HG03520 (cell line): Measurements from ENCODE around the gene RRAS.

Experiments used
- ATAC-seq: cut with Tn5 transposase; IDR thresholded peaks from one replicate; pipeline ENCODE4 v1.9.1; 2021; ENCODE audit warnings: mild to moderate bottlenecking, moderate library complexity; ENCODE audit not compliant: unreplicated experiment

RRAS gene

DNA sequence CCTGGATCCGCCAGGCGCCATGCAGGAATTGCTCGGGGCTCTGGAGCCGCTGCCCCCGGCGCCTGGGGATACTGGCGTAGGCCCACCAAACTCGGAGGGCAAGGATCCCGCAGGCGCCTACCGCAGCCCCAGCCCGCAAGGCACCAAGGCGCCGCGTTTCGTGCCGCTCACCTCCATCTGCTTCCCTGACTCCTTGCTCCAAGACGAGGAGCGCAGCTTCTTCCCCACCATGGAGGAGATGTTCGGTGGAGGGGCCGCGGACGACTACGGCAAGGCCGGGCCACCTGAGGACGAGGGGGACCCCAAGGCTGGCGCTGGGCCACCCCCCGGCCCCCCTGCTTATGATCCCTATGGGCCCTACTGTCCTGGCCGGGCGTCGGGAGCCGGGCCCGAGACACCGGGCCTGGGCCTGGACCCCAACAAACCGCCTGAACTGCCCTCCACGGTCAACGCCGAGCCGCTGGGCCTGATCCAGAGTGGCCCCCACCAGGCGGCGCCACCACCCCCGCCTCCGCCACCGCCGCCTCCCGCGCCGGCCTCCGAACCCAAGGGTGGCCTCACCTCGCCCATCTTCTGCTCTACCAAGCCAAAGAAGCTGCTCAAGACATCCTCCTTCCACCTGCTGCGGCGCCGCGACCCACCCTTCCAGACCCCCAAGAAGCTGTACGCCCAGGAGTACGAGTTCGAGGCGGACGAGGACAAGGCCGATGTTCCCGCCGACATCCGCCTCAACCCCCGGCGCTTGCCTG, 42.8 kb downstream of the RRAS start:
- ATAC-seq: no peak

DNA sequence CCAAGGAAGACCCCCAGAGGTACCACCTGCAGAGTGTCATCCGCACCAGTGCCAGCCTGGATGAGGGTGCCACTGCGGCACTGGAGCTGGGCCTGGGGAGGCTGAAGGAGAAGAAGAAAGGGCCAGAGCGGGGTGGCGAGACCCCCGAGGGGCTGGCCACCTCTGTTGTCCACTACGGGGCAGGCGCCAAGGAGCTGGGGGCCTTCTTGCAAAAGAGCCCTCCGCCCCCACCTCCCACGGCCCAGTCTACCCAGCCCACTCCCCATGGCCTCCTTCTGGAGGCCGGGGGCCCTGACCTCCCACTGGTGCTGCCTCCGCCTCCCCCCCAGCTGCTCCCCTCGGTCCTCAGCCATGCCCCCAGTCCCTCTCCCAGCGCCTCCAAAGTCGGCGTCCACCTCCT, 43.5 kb downstream of the RRAS start:
- no peak for ATAC-seq

GRCh38 chr19:49595819-49596404, 44.0 kb downstream of the RRAS start:
- ATAC-seq: no peak

DNA sequence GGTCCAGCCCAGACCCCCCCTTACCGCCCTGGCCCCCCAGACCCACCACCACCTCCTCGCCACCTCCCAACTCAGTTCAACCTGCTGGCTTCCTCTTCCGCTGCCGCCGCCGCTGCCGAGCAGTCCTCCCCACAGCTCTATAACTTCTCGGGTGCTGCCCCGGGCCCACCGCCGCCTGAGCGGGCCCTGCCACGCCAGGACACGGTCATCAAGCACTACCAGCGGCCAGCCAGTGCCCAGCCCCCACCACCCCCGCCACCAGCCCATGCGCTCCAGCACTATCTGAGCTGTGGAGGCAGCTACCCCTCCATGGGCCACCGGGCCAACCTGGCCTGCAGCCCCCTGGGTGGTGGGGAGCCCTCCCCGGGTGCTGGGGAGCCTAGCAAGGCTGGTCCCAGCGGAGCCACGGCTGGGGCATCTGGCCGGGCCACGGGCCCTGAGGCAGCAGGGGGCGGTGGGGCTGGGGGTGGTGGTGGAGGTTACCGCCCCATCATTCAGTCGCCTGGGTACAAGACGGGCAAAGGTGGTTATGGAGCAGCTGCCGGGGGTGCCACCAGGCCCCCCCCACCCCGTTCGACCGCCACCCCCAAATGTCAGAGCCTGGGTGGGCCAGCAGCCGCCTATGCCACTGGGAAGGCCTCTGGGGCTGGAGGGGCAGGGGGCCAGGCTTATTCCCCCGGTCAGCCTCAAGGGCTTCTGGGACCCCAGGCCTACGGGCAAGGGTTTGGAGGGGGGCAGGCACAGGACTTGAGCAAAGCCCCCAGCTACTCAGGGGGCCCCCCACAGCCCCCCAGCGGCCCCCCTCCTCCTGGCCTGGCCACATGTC, 44.7 kb downstream of the RRAS start:
- no peak for ATAC-seq

DNA sequence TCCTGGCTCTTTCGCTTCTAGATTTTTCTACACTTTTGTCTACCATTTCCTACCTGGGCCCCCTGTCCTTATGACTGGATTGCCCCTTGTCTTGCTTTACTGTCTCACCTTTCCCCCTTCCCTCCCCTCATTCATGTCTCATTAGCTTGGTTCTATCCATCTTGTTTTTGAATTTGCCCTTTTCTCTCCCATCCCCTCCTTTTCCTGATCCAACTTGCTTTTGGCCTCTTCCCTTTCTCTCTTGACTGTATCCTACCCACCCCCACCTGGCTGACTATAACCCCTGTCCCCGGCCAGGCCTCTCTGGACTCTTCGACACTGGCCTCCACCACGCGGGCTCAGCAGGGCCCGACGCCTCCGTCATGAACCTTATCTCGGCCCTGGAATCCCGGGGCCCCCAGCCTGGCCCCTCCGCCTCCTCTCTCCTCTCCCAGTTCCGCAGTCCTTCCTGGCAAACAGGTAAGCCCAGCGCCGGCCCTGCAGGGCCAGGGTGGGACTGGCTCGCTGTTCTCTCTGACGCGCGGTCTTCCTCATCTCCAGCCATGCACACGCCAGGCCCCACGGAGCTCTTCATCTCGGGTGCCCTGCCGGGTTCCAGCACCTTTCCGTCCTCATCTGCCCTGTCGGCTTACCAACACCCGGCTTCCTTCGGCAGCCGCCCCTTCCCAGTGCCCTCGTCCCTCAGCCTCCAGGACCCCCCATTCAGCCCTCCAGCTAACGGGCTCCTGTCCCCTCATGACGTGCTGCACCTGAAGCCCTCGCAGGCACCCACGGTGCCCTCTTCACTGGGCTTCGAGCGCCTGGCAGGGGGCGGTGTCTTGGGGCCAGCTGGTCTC, 45.6 kb downstream of the RRAS start:
- ATAC-seq: no peak

DNA sequence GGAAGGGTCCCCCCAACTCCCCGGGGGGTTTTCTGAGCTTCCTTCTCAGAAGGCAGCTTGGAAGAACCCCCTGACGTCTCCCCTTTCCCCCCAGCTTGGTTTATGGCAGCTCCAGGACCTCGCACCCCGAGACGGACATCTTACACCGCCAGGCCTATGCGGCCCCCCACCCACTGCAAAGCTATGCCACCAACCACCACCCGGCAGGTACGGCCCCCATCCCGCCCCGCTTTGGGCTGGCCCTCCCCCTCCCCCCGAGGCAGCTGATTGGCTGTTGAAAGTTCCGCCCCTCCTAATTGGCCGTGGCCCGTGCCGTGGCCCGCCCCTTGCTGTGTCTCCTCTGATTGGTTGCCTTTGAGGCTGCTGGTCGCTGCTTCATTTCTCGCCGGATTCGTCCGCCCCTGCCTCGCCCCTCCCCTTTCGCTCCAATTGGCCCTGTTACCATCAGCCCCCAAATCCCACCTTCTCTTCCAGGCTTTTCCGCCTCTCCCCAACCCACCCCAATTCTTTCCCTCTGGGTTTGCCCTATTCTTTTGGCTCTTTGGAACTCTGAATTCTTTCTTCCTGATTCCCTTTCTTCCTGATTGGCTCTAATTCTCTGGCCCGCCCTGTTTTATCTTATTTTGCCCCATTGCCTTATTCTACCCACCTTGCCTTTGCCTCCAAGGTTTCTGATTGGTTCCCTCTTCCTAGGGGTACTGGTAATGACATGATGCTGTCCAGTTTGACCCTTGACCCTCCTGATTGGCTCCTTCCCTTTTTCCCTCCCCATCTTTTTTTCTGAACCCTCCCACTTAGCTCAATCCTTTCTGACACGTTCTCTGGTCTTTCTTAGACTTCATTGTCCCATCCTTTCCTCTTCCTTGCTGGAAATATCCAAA, 46.5 kb downstream of the RRAS start:
- no peak for ATAC-seq

DNA sequence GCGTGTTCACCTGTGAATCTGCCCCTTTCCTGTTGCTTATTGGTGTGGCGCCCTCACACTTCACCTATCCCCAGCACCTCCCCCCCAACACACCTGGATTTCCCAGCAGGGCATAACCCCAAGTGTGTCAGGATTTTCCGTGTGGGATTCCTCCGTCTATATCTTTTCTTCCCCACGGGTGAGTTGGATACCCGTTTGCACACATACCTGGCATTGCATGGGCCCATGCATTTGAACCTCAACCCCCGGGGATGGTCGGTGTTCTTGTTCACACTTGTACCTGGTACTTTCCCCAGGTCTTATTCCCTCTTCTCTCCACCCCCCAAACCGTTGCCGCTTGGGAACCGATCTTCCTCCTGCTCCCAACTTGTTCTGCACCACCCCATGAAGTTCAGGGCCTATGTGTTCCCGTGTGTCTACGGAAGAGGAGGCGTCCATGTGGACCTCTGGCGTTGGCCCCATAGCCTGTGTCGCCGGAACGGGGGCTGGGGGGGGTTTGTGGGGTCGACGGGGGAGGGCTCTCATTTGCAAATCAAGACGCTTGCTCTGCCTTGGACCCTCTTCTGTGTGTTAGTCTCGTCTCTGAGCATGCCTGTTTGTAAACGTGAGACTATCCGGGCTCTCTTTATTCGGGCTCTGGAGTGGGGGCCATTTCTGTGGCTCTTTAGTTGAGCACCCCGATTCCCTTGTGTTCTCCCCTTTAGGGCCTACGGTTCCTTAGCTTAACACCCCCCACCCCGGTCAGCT, 47.3 kb downstream of the RRAS start:
- no peak for ATAC-seq

DNA sequence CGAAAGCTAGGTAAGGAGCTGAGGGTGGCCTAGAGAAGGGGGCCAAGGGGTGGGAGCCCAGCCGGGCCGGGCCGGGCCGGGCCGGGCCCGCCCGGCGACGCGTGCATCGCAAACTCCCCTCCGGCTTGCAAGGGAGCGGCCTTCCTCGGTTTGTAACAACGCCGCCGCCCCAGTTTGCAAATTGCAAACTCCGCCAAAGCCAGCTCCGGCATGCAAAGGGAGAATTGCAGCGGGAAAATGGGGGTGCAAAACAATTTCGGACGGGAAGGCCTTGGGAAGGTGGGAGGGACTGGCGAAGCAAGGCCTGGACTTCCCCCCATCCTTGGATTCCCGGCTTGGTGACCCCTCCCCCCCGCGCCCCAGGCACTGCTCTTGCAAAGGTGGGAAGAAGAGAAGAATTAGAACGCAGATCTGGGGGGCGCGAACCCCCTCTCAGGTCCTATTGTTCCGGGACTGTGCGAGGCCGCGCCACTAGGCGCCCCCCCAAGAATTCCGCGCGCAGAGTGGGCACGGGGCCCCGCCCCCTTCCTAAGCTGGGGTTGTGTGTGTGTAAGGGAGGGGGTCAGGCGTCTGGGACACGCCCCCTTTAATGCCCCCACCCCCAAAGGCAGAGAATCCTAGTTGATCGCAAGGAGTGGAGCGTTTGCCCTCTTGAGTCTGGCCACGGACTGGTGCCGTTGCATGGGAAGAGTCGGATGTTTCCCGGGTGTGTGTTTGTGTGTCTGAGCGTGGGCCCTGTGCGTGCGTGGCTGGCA, 48.0 kb downstream of the RRAS start:
- ATAC-seq: no peak

DNA sequence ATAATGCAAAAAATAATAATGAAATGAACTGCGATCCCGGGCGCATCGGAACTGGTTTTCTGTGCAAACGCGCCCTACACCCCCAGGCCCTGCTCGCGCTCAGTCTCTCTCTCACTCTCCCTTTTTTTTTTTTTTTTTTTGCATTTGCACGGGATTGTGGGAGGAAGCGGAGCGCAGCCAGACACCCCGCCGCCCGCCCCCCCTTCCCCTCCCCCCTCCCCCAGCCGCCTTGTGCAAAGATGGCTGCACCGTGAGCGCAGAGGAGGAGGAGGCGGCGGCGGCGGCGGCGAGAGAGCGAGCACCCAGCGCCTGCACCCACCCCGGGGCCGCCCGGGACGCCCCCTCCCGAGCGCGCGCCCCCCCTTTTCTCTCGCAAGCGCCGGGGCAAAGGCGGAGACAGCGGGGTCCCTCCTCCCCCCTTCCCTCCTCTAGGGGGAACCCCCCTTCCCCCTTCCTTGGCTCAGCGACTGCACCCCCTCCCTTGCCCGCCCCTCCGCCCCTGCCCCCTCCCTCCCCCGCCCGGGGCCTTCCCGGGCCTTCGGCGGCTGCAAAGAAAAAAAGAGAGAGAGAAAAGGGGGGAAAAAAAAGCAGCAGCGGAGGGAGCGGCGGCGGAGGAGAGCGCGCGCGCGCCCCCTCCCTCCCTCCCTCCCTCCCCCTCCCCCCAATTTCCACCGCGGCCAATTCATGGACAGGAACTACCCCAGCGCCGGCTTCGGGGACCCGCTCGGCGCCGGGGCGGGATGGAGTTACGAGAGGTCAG, 48.8 kb downstream of the RRAS start, which contains the start of gene PRR12:
Gene PRR12, plus strand, starts transcription at position 212 of the 760 bp plus-strand sequence. Its CDS starts 473 bp downstream, at position 685.
- ATAC-seq: no peak

- peak; percentile 68 for ATAC-seq
These were observed 49.6 kb downstream of the RRAS start for GRCh38 chr19:49590071-49590970.

- no peak for ATAC-seq
These were observed 50.4 kb downstream of the RRAS start for GRCh38 chr19:49589502-49589905.

GRCh38 chr19:49588365-49589122, 51.4 kb downstream of the RRAS start:
- ATAC-seq: no peak

GRCh38 chr19:49587227-49587626, 52.7 kb downstream of the RRAS start:
- ATAC-seq: no peak
